Measurements from ENCODE around the gene KCNAB2. TPM values are rescaled to one million over a fixed set of nuclear protein-coding genes. Genes with fewer than 3 reads are reported as not detected.

KCNAB2 gene
- total RNA-seq, 1 donor from 2014 or later = 2.2 TPM

- no peak overlapping the region for H3K4me2 ChIP-seq
- Mint-ChIP-seq H3K27me3 (ENCODE audit: insufficient read depth, low read depth) (peaks cover 16% of the 10 kb centered on the region), H3K9me3 (peaks cover 10% of the 10 kb centered on the region), H3K4me1 (peaks cover 4% of the 10 kb centered on the region), H3K4me3 (no peak overlapping the region), H3K36me3 (no peaks in the 10 kb centered on the region), H3K27ac (no peak overlapping the region)
- no peak overlapping the region for H3K27ac ChIP-seq
- no peak for DNase-seq (ENCODE audit: low spot score)
- no peaks in the 10 kb centered on the region for H4K20me1 ChIP-seq (ENCODE audit: low read depth)
- H2AFZ ChIP-seq (replicated peaks) = no peak overlapping the region
- TF ChIP-seq EZH2phosphoT487 (IDR thresholded peaks at IDR 0.05) (no peak), CTCF (IDR thresholded peaks at IDR 0.05) (no peak), EZH2 (IDR thresholded peaks at IDR 0.05) (no peak)
- H3K9me3 ChIP-seq (ENCODE audit: low read depth) = no peaks in the 10 kb centered on the region
- no peaks in the 10 kb centered on the region for H3F3A ChIP-seq (ENCODE audit: low read depth)
- no peaks in the 10 kb centered on the region for H3K36me3 ChIP-seq
- H3K79me2 ChIP-seq (ENCODE audit: low read depth) = no peaks in the 10 kb centered on the region
- H3K4me3 ChIP-seq = no peak overlapping the region
- peaks cover 4% of the 10 kb centered on the region for H3K4me1 ChIP-seq
- H3K9ac ChIP-seq = no peak overlapping the region
- peaks cover 16% of the 10 kb centered on the region for H3K27me3 ChIP-seq
Observed at GRCh38 chr1:6129313-6129712, 83.6 kb downstream of the KCNAB2 start.

GRCh38 chr1:6130036-6130435 lies 84.3 kb downstream of the KCNAB2 start:
- no peaks in the 10 kb centered on the region for H3K36me3 ChIP-seq
- H3K4me3 Mint-ChIP-seq = no peak overlapping the region
- no peaks in the 10 kb centered on the region for H3F3A ChIP-seq (ENCODE audit: low read depth)
- peaks cover 4% of the 10 kb centered on the region for H3K4me1 Mint-ChIP-seq
- H2AFZ ChIP-seq (replicated peaks) = no peak overlapping the region
- TF ChIP-seq CTCF (IDR thresholded peaks at IDR 0.05) = no peak
- no peaks in the 10 kb centered on the region for H4K20me1 ChIP-seq (ENCODE audit: low read depth)
- peaks cover 10% of the 10 kb centered on the region for H3K9me3 Mint-ChIP-seq
- no peak overlapping the region for H3K27ac Mint-ChIP-seq
- H3K9ac ChIP-seq = no peak overlapping the region
- no peak overlapping the region for H3K4me3 ChIP-seq
- no peak overlapping the region for H3K27ac ChIP-seq
- no peak overlapping the region for H3K4me2 ChIP-seq
- H3K79me2 ChIP-seq (ENCODE audit: low read depth) = no peaks in the 10 kb centered on the region
- peaks cover 16% of the 10 kb centered on the region for H3K27me3 Mint-ChIP-seq (ENCODE audit: insufficient read depth, low read depth)
- no peak for DNase-seq (ENCODE audit: low spot score)
- H3K9me3 ChIP-seq (ENCODE audit: low read depth) = no peaks in the 10 kb centered on the region
- H3K36me3 Mint-ChIP-seq = no peaks in the 10 kb centered on the region
- peaks cover 4% of the 10 kb centered on the region for H3K4me1 ChIP-seq
- H3K27me3 ChIP-seq = peaks cover 16% of the 10 kb centered on the region

GRCh38 chr1:6130596-6130995 lies 84.9 kb downstream of the KCNAB2 start:
- H3K27ac ChIP-seq = no peak overlapping the region
- peaks cover 10% of the 10 kb centered on the region for H3K9me3 Mint-ChIP-seq
- peaks cover 4% of the 10 kb centered on the region for H3K4me1 Mint-ChIP-seq
- no peaks in the 10 kb centered on the region for H3K36me3 Mint-ChIP-seq
- H3K4me1 ChIP-seq = peaks cover 4% of the 10 kb centered on the region
- no peaks in the 10 kb centered on the region for H3F3A ChIP-seq (ENCODE audit: low read depth)
- H3K27ac Mint-ChIP-seq = no peak overlapping the region
- no peak for DNase-seq (ENCODE audit: low spot score)
- H3K4me3 Mint-ChIP-seq = no peak overlapping the region
- TF ChIP-seq CTCF (IDR thresholded peaks at IDR 0.05) (no peak), EZH2phosphoT487 (IDR thresholded peaks at IDR 0.05) (no peak), EZH2 (IDR thresholded peaks at IDR 0.05) (no peak)
- no peaks in the 10 kb centered on the region for H4K20me1 ChIP-seq (ENCODE audit: low read depth)
- H2AFZ ChIP-seq (replicated peaks) = no peak overlapping the region
- H3K27me3 Mint-ChIP-seq (ENCODE audit: insufficient read depth, low read depth) = peaks cover 16% of the 10 kb centered on the region
- peaks cover 16% of the 10 kb centered on the region for H3K27me3 ChIP-seq
- H3K4me2 ChIP-seq = no peak overlapping the region
- no peak overlapping the region for H3K4me3 ChIP-seq
- H3K9me3 ChIP-seq (ENCODE audit: low read depth) = no peaks in the 10 kb centered on the region
- no peak overlapping the region for H3K9ac ChIP-seq
- H3K79me2 ChIP-seq (ENCODE audit: low read depth) = no peaks in the 10 kb centered on the region
- H3K36me3 ChIP-seq = no peaks in the 10 kb centered on the region

- peaks cover 16% of the 10 kb centered on the region for H3K27me3 ChIP-seq
- peaks cover 4% of the 10 kb centered on the region for H3K4me1 ChIP-seq
- no peak overlapping the region for H3K4me2 ChIP-seq
- Mint-ChIP-seq H3K36me3 (no peaks in the 10 kb centered on the region), H3K4me3 (no peak overlapping the region), H3K27me3 (ENCODE audit: insufficient read depth, low read depth) (peaks cover 11% of the 10 kb centered on the region), H3K9me3 (peaks cover 10% of the 10 kb centered on the region), H3K27ac (no peak overlapping the region), H3K4me1 (no peaks in the 10 kb centered on the region)
- no peaks in the 10 kb centered on the region for H4K20me1 ChIP-seq (ENCODE audit: low read depth)
- H3K9me3 ChIP-seq (ENCODE audit: low read depth) = no peaks in the 10 kb centered on the region
- H3K27ac ChIP-seq = no peak overlapping the region
- no peak overlapping the region for H3K9ac ChIP-seq
- no peaks in the 10 kb centered on the region for H3K79me2 ChIP-seq (ENCODE audit: low read depth)
- no peak overlapping the region for H3K4me3 ChIP-seq
- no peak overlapping the region for H2AFZ ChIP-seq (replicated peaks)
- TF ChIP-seq CTCF (IDR thresholded peaks at IDR 0.05) (no peak), EZH2 (IDR thresholded peaks at IDR 0.05) (no peak), EZH2phosphoT487 (IDR thresholded peaks at IDR 0.05) (no peak)
- no peaks in the 10 kb centered on the region for H3K36me3 ChIP-seq
- DNase-seq (ENCODE audit: low spot score) = no peak
- H3F3A ChIP-seq (ENCODE audit: low read depth) = no peaks in the 10 kb centered on the region
Observed at GRCh38 chr1:6131561-6131960, 85.9 kb downstream of the KCNAB2 start.
